Measurements from ENCODE around the gene RANBP1.

DNA sequence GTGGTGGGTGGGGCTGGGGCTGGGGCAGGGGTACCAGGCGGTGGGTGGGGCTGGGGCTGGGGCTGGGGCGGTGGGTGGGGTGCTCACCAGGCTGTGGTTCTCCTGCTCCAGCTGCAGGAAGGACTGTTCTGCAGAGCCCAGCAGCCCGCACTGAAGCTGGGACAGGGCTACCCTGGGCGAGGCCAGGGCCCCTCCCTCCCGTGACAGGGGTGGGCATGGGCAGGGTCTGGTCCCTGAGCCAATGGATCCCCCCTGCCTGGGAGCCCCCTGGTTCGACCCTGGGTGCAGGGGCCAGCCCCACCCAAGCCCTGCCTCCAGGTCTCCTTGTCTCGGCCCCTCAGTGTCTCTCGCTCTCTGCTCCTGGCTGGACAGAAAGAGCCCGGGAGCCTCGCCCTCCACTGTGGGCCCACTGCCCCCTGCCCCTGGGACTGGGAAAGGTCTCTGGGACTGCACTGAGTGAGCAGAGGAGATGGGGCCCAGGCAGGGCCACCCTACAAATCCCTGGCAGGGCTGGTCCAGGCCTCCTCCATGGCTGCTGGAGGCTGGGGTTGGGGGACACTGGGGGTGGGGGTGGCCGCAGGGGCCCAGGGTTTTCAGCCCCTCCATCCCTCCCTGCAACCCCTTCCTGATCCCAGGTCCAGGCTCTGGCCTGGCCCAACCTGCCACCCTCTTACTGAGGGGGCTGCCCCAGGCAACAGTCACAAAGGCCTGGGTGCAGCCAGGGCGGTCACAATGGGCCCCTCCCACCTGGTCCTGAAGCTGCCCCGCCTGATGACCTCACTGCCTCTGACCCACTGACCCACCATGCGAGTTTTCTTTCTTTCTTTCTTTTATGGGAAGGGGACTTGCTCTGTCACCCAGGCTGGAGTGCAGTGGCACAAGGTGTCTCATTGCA, 34.7 kb downstream of the RANBP1 start, which contains the start of gene CCDC188:
- TF ChIP-seq, protein P1, sequence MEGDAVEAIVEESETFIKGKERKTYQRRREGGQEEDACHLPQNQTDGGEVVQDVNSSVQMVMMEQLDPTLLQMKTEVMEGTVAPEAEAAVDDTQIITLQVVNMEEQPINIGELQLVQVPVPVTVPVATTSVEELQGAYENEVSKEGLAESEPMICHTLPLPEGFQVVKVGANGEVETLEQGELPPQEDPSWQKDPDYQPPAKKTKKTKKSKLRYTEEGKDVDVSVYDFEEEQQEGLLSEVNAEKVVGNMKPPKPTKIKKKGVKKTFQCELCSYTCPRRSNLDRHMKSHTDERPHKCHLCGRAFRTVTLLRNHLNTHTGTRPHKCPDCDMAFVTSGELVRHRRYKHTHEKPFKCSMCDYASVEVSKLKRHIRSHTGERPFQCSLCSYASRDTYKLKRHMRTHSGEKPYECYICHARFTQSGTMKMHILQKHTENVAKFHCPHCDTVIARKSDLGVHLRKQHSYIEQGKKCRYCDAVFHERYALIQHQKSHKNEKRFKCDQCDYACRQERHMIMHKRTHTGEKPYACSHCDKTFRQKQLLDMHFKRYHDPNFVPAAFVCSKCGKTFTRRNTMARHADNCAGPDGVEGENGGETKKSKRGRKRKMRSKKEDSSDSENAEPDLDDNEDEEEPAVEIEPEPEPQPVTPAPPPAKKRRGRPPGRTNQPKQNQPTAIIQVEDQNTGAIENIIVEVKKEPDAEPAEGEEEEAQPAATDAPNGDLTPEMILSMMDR (IDR thresholded peaks at IDR 0.05) = no peak
- no peak for TF ChIP-seq EZH2 (IDR thresholded peaks at IDR 0.05; ENCODE audit: borderline replicate concordance, insufficient read depth, low read depth, low read length, poor library complexity, severe bottlenecking)
